PC-9 (cell line): Measurements from ENCODE around the gene EBF4.

Experiments
- CTCF ChIP-seq: fragments of 200-600 bp; sonication (generic); conservative IDR thresholded peaks from 2 replicates; pipeline ENCODE4 v1.6.1; 2017; ENCODE audit warnings: mixed run types, antibody characterized with exemption, mild to moderate bottlenecking, moderate library complexity
- EZH2 ChIP-seq: fragments of 200-600 bp; sonication (generic); IDR thresholded peaks from 2 replicates; pipeline ENCODE4 v1.8.0; 2017; ENCODE audit warnings: antibody characterized with exemption, low read depth

GRCh38 chr20:2736441-2736840 is 43.9 kb downstream of the EBF4 start:
- TF ChIP-seq CTCF (no peak), EZH2 (no peak)
